SIG-M5 treated with dmso at 0.1 percent for 504 hours (cell line): ENCODE data around the gene ZSCAN9.

Experiments
- DNase-seq: peaks from one replicate; lab custom pipeline; 2025; ENCODE audit not compliant: unreplicated experiment; lab: John Stamatoyannopoulos, UW

Gene ZSCAN9

GRCh38 chr6:28220257-28221133 lies 4.6 kb upstream of the ZSCAN9 start:
- no peak for DNase-seq

- DNase-seq, result no peak
Measured at GRCh38 chr6:28224131-28225055, 682 bp upstream of the ZSCAN9 start.

GRCh38 chr6:28226460-28226859 lies 1.4 kb downstream of the ZSCAN9 start:
- no peak for DNase-seq

- DNase-seq, result no peak
Measured at GRCh38 chr6:28232785-28233184, 7.7 kb downstream of the ZSCAN9 start.

GRCh38 chr6:28235912-28236452 lies 10.9 kb downstream of the ZSCAN9 start:
- DNase-seq, result peak; percentile 46

- DNase-seq, result no peak
Measured at GRCh38 chr6:28239636-28240035, 14.6 kb downstream of the ZSCAN9 start.

GRCh38 chr6:28240471-28240870 lies 15.4 kb downstream of the ZSCAN9 start:
- no peak for DNase-seq

- no peak for DNase-seq
Measured at GRCh38 chr6:28243946-28244345, 18.9 kb downstream of the ZSCAN9 start.

GRCh38 chr6:28245206-28245941 lies 20.3 kb downstream of the ZSCAN9 start:
- DNase-seq, result no peak

GRCh38 chr6:28248916-28249315 lies 23.8 kb downstream of the ZSCAN9 start:
- no peak for DNase-seq

- no peak for DNase-seq
Measured at GRCh38 chr6:28250747-28251146, 25.7 kb downstream of the ZSCAN9 start.

- DNase-seq, result no peak
Measured at GRCh38 chr6:28251661-28252008, 26.6 kb downstream of the ZSCAN9 start.

- DNase-seq, result peak; percentile 86
Measured at GRCh38 chr6:28252009-28252975, 27.2 kb downstream of the ZSCAN9 start, which contains the start of gene ZKSCAN4. Gene ZKSCAN4 (minus strand): TSS chr6:28252269. CDS start chr6:28251980, 289 bp downstream.

- DNase-seq, result no peak
Measured at GRCh38 chr6:28254121-28254519, 29.0 kb downstream of the ZSCAN9 start.

GRCh38 chr6:28257042-28257441 lies 32.0 kb downstream of the ZSCAN9 start:
- DNase-seq, result no peak

- no peak for DNase-seq
Measured at GRCh38 chr6:28258877-28259777, 34.1 kb downstream of the ZSCAN9 start, which contains the start of gene NKAPL. Gene NKAPL (plus strand): TSS chr6:28259297. CDS start chr6:28259372, 75 bp downstream.

GRCh38 chr6:28263922-28264321 lies 38.8 kb downstream of the ZSCAN9 start:
- no peak for DNase-seq

- no peak for DNase-seq
Measured at GRCh38 chr6:28264834-28265401, 39.8 kb downstream of the ZSCAN9 start.
